Stomach (tissue), 9 donors: ENCODE measurements around the gene CTSH. TPM values are rescaled to one million over a fixed set of nuclear protein-coding genes. Genes with fewer than 3 reads are reported as not detected.
A peak's percentile ranks its signal among the peaks of the same experiment; 100 is the strongest.
"Not testable (repeated sequence)": the region's sequence is repeated elsewhere in the genome, so short reads cannot be mapped to it uniquely, and the experiment has no call there.

Experiments used
- DNase-seq, 2 donors: peaks; one replicate each; pipeline versions ENCODE4 v3.0.0 to v3.0.0-alpha.2; 2013 to 2019
- H3K27ac ChIP-seq, 5 donors: fragments of 200-600 bp in 4 of 5; sonication (generic) in 4 of 5; one replicate each; pipeline ENCODE4 v1.5.1; 2013 to 2019; ENCODE audit warnings: mild to moderate bottlenecking in 1 of 5, moderate library complexity in 1 of 5
- H3K27me3 ChIP-seq, 3 donors: fragments of 200-600 bp; sonication (generic); one replicate each; pipeline ENCODE4 v1.5.1; 2017 to 2019; ENCODE audit warnings: mixed run types in 1 of 3
- H3K36me3 ChIP-seq, 4 donors: fragments of 200-600 bp; sonication (generic); 1 replicate in 3 of 4; 2 replicates in 1 of 4; pipeline ENCODE4 v1.5.1; 2016 to 2019
- H3K4me1 ChIP-seq, 4 donors: fragments of 200-600 bp; sonication (generic); one replicate each; pipeline ENCODE4 v1.5.1; 2016 to 2019
- H3K4me3 ChIP-seq, 4 donors: fragments of 200-600 bp; sonication (generic) in 3 of 4; one replicate each; pipeline ENCODE4 v1.5.1; 2016 to 2019; ENCODE audit warnings: mild to moderate bottlenecking in 1 of 4
- H3K9me3 ChIP-seq, 4 donors: fragments of 200-600 bp; sonication (generic); one replicate each; pipeline ENCODE4 v1.5.1; 2016 to 2019
- CTCF ChIP-seq, 7 experiments: fragments of 450-650 bp in 4 of 7; fragments of 200-600 bp in 3 of 7; sonication (generic) in 3 of 7; IDR thresholded peaks; one replicate each; pipeline ENCODE4 v1.5.1; 2016 to 2019; ENCODE audit warnings: antibody characterized with exemption in 7 of 7, control low read depth in 2 of 7, mild to moderate bottlenecking in 1 of 7
- EP300 ChIP-seq: sonication (generic); formaldehyde crosslinking; IDR thresholded peaks from one replicate; pipeline ENCODE4 v1.6.1; 2017; ENCODE audit warnings: antibody characterized with exemption
- POLR2A ChIP-seq, 4 donors: fragments of 450-650 bp; IDR thresholded peaks; one replicate each; pipeline ENCODE4 v1.6.1; 2016; ENCODE audit warnings: antibody characterized with exemption in 4 of 4, control low read depth in 2 of 4, mild to moderate bottlenecking in 1 of 4, moderate library complexity in 1 of 4
- POLR2AphosphoS5 ChIP-seq, 3 donors: sonication (generic); formaldehyde crosslinking; IDR thresholded peaks; one replicate each; pipeline ENCODE4 v1.6.1; 2016; ENCODE audit warnings: antibody characterized with exemption in 3 of 3
- WGBS, 5 donors: extraction: QIAGEN DNeasy Blood & Tissue Kit in 3 of 5; methylation state at CpG; one replicate each; pipeline versions ENCODE4 v1.1.5 to v1.1.7; 2013 to 2018; 5-methylcytosine and 5-hydroxymethylcytosine counted together
- intact Hi-C: fragments of 100-400 bp; cut with DNase I; formaldehyde crosslinking; loops from one replicate; pipeline ENCODE4 v1.15.1; 2023; ENCODE audit warnings: low total_unique reads
- polyA plus RNA-seq, 3 donors: library from polyadenylated mRNA; stranded (reverse); fragments of 200-250 nt; gene quantifications; one replicate each; pipeline ENCODE4 v1.2.3, GENCODE V29; 2013
- total RNA-seq, 5 donors: library from RNA; depleted of rRNA; stranded (reverse); fragments of >200 nt; gene quantifications; one replicate each; pipeline versions ENCODE4 v1.1.0 to v1.2.3, GENCODE V29; 2014 to 2016
- donor health status: healthy with polysubstance abuse.
- donor health status: Bipolar disorder and iron deficiency.
- donor health status: healthy.

Gene CTSH
- total and polyA plus RNA-seq, 8 donors: 79.3 to 386 (median 187) TPM

- intact Hi-C loops: no loop called here
- H3K9me3 ChIP-seq: no peaks in the 10 kb centered on the region
- H3K27me3 ChIP-seq: no peaks in the 10 kb centered on the region
- no peak overlapping the region for H3K4me3 ChIP-seq
- DNase-seq: no peak
- TF ChIP-seq CTCF (IDR thresholded peaks at IDR 0.05) (no peak), POLR2A (IDR thresholded peaks at IDR 0.05) (no peak), EP300 (no peak)
- peak overlapping the region in 1 of 5 donors; percentile 52 for H3K27ac ChIP-seq
- H3K4me1 ChIP-seq: peaks cover 65 to 100% (median 83%) of the 10 kb centered on the region in 4 donors
- peaks cover 6 to 45% (median 38%) of the 10 kb centered on the region in 4 donors for H3K36me3 ChIP-seq
Observed at GRCh38 chr15:78880242-78880533, 64.7 kb downstream of the CTSH start.

GRCh38 chr15:78879517-78880241 lies 65.2 kb downstream of the CTSH start:
- TF ChIP-seq POLR2A (IDR thresholded peaks at IDR 0.05) (no peak), POLR2AphosphoS5 (IDR thresholded peaks at IDR 0.05) (no peak), EP300 (no peak), CTCF (IDR thresholded peaks at IDR 0.05) (no peak)
- no peaks in the 10 kb centered on the region for H3K27me3 ChIP-seq
- H3K9me3 ChIP-seq: no peaks in the 10 kb centered on the region
- peak overlapping the region in 1 of 4 donors; percentile 19 for H3K4me3 ChIP-seq
- WGBS, 5 donors: 19 to 31% (median 26%) methylated on average over 6 of the region's 6 CpGs
- H3K4me1 ChIP-seq: peaks cover 68 to 100% (median 84%) of the 10 kb centered on the region in 4 donors
- intact Hi-C loops: no loop called here
- no peak for DNase-seq
- H3K36me3 ChIP-seq: peaks cover 6 to 40% (median 34%) of the 10 kb centered on the region in 4 donors
- peak overlapping the region in 3 of 5 donors; percentile 8 to 52 (median 50) for H3K27ac ChIP-seq

- WGBS, 5 donors: 15 to 37% (median 20%) methylated on average over 1 of the region's 1 CpG
- Histone ChIP-seq H3K27me3 (no peaks in the 10 kb centered on the region), H3K4me1 (peaks cover 68 to 89% (median 78%) of the 10 kb centered on the region in 4 donors), H3K4me3 (peak overlapping the region in 1 of 4 donors; percentile 80), H3K9me3 (no peaks in the 10 kb centered on the region), H3K27ac (peak overlapping the region in 1 of 5 donors; percentile 34), H3K36me3 (peaks cover 6 to 31% (median 22%) of the 10 kb centered on the region in 4 donors)
- intact Hi-C loops: no loop called here
- DNase-seq: no peak
- TF ChIP-seq EP300: no peak
- no peak for TF ChIP-seq POLR2A (IDR thresholded peaks at IDR 0.05)
- no peak for TF ChIP-seq POLR2AphosphoS5 (IDR thresholded peaks at IDR 0.05)
- TF ChIP-seq CTCF (IDR thresholded peaks at IDR 0.05): no peak
Observed at GRCh38 chr15:78878356-78878755, 66.5 kb downstream of the CTSH start.

GRCh38 chr15:78876954-78877353 lies 67.9 kb downstream of the CTSH start:
- H3K27me3 ChIP-seq, DNase-seq, intact Hi-C loops, H3K9me3 ChIP-seq: not testable (repeated sequence)
- Histone ChIP-seq H3K4me1 (peaks cover 64 to 80% (median 72%) of the 10 kb centered on the region in 4 donors), H3K27ac (peak overlapping the region in 2 of 5 donors; percentile 34), H3K36me3 (peaks cover under 1 to 17% (median 12%) of the 10 kb centered on the region in 4 donors), H3K4me3 (peak overlapping the region in 2 of 4 donors; percentile 69 to 80)
- 55 to 81% (median 69%) methylated on average over 13 to 14 of the region's 14 CpGs for WGBS, 5 donors
